NCI-H1417 treated with DMSO at 0.1 percent for 48 hours (cell line): Measurements from ENCODE around the gene ANKS1B.
"Not testable (repeated sequence)": the region's sequence is repeated elsewhere in the genome, so short reads cannot be mapped to it uniquely, and the experiment has no call there.

Experiments
- DNase-seq: peaks from one replicate; lab custom pipeline; 2025; lab: John Stamatoyannopoulos, UW

Gene ANKS1B

DNA sequence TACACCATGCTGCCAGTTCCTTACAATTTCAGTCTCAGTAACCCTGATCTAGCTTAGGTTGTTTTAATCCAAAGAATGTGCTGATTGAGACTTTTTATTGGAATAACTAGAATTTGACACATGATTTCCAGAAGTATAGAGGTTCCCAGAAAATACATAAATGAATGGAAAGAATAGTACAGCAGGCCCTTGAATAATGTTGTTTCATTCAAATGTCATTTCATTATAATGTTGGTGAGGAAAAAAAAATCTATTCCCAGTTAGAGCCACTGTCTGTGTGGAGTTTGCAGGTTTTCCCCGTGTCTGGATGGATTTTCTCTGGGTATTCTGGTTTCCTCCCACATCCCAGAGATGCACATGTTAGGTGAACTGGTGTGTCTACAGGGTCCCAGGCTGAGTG is 610.7 kb downstream of the ANKS1B start:
- no peak for DNase-seq

DNA sequence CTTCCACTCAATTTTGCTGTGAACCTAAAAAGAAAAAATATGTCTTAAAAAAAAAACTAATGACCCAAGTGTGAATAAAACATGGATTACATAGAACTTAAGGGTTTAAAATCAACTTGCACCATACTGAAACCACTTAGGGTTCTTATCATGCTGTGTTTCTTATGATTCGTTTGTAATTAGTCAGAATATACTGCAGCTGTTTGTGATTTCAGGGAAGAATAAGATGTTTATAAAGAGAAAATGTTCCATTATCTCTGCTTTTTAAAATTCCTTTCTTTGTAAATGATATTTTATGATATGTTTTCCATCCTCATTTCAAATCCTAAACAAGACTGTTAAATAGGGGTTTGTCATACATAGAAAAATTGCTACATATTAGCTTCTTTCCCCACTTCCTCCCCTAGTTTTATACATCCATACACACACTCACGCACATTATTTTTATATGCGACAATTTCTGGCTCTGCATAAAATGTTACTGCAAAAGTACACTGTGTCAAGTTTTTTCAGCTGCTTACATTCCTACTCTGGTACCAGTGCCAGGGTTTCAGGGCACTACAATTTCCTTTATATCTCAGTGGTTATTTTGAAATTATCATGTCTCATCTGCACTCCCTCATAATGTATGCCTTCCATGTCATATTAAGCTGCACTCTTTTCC is 612.3 kb downstream of the ANKS1B start:
- DNase-seq = no peak

DNA sequence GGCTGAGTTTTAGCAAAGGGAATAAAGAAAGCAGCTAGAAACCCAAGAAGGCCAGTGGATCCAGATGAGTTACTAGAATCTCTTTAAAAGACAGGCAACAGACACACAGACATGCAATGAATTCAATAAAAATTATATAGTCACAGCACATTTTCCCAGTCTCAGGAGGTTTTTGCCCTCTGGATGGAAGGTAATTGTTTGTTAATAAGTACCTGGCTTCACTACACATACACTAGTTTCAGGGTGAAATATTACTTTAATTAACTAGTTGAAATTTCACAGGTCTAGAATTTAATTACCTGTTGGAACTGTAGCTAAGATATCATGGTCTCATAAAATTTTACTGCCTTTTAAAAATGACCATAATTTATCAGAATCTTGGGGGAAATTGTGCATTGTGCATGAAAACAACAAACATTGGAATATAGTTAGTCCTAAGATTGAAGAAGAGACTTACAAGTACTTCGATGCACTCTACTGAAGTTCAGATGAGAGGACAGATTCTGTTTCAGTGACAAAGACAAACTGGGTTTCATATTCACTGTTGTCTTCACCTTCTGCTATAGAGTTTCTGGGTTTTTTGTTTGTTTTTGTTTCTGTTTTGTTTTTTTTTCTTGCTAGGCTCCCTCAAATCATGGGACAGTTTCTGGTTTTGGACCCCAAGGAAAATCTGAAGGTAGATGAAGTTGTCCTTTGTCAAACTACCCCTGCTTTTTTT is 614.2 kb downstream of the ANKS1B start:
- no peak for DNase-seq

DNA sequence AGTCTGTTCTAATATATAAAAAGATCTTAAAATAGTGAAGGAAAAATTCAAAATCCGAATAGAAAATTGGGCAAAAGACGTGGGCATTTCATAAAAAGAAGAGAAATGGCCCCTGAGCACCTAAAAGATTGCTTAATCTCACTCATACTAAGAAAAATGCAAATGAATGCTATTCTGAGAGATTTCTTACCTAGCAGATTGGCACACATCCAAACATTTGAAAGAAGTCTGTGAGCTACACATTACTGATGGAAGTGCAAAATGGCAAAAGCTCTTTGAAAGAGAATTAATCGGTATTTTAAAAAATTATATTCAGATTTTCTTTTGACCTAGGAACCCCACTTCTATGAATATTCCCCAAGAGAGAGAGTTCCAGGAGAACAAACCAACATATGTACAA is 617.6 kb downstream of the ANKS1B start:
- DNase-seq = no peak

DNA sequence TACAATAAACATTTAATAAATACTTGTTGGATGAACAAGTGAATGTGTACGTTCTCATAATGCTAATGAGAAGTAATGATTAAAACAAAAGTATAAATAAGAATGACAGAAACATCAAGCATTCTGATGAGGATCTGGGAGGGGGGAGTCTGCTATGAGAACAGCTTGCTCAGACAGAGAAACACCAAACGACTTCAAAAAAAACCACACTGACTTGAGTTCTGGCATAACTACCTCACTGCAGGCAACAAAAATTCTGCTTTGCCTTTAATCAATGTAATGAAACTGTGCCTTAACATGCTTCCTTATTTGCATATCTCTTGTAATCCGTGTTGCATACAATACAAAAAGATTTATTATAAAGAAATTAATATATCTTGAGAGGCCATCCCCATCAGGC is 632.5 kb downstream of the ANKS1B start:
- no peak for DNase-seq

DNA sequence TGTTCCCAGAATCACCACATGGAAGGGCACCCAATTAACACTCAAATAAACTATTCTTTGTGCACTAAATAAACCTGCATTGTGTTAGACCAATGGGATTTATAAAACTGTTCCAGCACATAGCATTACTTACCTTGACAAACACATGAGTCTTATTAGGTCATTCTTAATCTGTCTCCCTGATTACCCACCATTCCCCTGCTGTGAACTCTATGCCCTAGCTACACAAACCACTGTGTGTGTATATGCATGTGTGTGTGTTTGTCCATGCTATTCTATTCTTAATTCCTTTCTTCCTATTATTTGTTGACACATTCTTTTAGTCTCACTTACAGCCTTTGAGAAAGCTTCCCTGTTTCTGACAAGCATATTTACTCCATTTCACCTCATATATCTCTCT is 640.8 kb downstream of the ANKS1B start:
- no peak for DNase-seq

DNA sequence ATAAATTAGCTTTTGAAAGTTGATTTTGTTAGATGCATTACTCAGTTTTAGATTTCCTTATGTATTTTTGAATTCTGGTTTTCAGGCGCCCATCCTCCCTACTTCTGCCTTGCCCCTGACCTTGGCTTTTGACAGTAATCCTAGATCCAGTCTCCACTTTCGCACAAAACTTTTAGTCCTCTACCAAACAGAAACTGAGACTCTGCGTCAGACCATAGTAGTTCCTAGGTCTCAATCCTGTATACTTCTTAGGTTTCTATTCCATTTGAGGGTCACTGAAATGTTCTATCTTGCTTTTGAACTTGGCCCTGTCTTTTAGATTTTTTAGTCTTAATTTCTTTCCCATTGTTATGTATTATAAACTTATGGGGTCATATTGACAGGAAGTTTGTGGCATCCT is 645.1 kb downstream of the ANKS1B start:
- DNase-seq = no peak

DNA sequence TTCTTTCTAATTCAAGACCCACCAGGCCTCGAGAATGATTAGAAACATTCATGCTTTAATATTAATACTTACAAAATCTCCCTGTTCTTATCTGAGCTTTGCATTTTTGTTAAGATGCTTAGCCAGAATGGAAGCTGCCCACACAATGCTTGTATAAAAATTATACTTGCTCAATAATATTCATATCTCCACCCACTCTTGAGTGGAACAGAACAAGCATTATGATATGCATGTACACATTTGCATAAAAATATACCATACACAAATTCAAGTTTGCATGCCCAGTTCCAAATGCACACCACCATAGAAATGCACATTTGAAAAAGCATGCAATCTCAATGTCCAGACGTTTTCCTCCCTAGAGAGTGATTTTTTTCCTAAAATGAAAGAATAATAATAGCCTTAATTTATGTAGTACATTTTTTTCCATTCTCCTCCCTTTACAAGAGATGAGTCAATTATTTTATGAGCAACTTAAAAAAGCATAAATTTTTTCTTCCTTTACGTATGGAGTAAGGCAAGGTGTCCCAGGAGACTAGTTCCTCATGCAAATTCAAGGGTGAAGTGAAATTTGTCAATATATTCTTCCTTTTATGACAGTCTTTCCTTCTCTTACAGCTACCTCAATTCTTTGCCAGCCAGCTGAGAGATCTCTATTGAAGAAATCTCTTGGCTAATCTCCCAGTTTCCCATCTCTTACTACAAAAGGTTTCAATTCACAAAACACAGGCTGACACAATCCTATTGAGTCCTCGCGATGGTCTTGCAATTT is 650.3 kb downstream of the ANKS1B start:
- no peak for DNase-seq

DNA sequence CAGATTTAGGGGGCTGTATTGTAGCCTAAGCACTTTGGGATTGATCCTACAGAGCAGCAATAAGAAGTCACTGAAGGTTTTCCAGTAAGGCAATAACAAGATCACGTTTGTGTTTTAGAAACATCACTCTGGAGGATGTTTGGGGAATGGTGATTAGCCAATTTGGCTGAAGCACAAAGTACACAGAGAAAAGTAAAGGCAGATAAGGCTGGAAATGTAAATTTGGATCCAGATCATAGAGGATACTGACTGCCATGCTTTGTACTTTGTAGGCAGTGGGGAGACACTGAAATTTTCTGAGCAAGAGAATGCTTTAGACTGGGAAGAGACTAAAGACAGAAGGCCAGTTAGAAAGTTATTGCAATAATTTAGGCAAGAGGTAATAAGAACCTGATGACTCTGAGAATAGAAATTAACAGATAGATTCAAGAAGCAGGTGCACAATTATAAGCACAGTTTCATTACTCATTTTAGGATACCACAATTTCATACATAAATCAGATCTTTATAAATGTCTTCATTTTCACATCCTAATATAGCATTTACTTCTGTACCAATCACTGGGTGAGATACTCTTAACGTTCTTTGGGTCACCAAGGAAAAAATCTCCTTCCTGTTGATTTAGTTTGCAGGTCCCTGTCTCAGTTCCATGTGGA is 651.7 kb downstream of the ANKS1B start:
- DNase-seq = no peak

DNA sequence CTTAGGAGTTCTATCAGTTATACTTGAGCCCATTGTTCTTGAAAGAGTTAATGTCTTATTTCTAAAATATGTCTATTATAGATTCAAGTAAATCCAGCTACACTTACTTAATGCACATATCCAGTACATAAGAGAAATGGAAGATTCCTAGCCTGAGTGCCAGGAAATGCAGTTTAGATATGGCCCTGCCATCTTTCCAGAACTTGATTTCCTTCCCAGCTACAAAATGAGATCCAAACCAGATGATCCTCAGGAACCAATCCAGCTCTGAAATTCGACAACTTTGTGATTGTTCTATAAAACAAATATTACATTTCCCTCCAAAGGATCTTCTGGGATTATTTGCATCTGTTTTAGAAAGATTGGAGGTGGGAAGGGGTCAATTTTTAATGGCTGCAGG is 654.5 kb downstream of the ANKS1B start:
- no peak for DNase-seq

DNA sequence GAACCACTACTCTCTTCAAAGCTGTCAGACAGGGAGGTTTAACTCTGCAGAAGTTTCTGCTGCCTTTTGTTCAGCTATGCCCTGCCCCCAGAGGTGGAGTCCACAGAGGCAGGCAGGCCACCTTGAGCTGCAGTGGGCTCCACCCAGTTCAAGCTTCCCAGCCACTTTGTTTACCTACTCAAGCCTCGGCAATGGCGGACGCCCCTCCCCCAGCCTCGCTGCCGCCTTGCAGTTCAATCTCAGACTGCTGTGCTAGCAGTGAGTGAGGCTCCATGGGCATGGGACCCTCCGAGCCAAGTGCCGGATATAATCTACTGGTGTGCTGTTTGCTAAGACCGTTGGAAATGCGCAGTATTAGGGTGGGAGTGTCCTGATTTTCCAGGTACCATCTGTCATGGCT is 663.5 kb downstream of the ANKS1B start:
- not testable (repeated sequence) for DNase-seq

DNA sequence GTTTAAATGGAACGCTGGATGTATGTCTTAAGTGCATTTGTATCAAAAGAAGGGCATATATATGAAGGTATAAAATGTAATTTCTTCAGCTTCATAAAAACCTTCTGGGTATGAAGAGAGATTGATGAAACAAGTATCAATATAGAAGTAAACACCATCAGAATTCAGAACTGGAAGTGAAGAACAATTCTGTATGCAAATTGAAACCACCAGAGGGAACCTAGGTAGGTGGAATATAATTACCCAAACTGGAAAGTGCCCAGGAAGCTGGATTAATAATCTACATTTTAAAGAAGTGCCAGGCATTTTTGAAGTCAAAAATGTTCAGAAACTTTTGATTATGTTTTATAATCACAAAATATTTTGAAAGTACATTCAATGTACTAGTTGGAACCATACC is 673.4 kb downstream of the ANKS1B start:
- DNase-seq = no peak

DNA sequence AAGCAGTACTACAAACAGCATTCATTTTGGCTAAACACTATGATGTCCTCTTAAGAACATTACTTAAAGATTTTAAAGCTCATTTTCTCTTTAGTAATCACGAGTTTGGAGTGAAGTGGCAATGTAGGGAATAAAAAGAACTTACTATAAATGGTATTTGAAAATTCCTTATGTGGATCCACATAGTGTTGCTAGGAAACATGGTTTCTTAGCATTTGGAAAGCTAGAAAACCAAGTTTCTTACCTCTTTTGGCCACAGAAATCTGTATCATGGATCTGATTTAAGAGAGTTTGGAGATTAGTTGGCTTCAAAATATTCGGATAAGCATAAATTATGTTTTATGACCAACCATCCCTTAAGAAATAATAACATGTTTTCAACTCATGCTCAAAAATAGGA is 674.9 kb downstream of the ANKS1B start:
- no peak for DNase-seq

DNA sequence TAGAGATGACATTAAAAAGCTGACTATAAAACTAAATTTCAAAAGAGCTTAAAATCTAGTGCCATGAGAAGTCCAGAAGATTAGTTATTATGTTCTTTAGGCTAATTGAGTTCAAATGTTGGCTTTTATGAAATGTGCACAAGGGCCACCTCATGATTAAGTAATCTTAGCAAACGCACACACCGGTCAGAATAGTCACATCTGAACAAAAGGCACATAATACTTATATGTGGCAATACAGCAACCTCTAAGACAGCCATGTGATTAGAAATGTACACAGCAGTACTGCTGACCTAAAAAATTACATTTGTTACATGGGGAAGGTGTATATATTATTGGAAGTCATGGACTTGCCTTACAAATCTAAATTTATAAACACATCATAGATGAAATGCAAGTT is 681.9 kb downstream of the ANKS1B start:
- DNase-seq = no peak

DNA sequence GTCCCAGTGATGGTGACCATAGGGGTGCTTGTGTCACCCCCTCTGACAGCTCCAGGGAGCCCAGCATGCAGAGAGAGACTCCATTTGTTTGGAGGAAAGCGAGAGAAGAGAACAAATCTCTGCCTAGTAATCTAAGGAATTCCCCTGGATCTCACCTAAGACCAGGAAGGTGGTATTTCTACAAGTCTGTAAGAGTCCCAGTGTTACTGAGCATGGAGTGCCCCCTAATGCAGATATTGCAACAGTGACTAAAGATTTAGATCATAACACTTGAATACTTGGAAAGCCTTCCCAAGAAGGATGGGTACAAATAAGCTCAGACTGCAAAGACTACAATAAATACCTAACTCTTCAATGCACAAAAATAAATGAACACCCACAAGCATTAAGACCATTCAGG is 697.6 kb downstream of the ANKS1B start:
- DNase-seq = no peak

DNA sequence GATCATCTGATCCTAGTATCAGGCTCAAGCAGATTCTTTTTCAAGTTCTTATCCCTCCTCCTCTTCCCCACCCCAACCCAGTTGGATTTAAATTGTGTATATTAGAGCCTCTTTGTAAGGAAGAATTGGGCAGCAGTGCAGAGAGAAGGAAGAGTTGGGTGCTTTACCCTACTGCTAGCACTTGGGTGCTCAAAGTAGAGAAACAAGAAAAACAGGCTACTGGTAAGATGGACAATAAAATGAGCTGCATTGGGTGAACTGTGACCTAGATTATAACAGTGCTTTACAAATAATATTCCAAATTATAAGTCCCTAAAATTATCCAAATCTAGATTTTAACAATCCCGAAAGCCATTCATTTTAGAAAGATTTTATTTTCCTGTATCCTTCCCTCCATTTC is 700.6 kb downstream of the ANKS1B start:
- no peak for DNase-seq

DNA sequence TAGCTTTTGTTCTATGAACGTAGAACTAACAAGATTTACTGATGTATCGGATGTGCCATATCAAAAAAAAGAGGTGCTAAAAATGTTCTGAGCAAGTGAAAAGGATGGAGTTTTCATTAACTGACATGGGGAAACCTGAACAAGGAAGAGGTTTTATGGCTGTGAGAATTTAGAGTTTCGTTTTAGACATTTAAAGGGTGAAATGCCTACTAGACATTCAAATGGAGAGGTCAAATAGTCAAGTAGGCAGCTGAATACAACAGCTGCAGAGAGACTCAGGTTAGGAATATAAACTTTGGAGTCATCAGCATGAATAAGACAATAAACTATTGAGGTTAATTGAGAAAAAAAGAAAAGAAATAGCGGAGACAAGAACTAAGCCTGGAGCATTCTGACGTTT is 702.1 kb downstream of the ANKS1B start:
- DNase-seq = no peak

DNA sequence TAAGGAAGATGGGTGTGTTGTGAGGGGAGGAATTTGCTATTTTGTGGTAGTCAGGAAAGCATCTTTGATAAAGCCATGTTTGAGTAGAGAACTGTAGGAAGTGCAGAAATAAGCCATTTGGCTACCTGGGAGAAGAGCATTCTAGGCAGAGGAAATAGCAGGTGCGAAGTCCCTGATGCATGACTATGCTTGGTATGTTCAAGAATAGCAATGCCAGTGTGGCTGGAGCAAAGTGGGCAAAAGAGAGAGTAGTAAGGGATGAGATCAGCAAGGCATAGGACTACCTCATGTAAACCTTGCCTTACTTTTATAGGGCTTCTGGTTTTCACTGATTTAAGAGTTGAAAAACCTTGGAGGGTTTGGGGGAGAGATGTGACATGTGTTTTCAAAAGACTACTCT is 702.6 kb downstream of the ANKS1B start:
- DNase-seq = no peak

DNA sequence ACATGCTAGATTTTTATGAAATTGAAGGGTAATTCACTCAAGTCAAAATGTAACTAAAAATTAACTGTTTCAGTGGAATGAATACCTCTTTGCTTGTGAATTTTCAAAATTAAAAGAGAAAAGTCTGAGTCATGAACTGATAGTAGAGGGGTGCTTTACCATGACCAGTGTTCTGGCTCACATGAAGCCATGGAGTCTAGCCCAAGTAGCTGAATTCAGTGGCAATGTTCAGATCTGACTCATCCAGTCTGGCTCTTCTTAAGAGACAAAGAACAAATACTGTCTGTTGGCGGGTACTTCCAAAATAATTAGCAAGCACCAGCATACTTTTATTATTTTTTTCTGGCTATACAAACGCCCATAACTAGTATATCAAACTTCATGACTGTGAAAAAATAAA is 703.5 kb downstream of the ANKS1B start:
- DNase-seq = no peak

DNA sequence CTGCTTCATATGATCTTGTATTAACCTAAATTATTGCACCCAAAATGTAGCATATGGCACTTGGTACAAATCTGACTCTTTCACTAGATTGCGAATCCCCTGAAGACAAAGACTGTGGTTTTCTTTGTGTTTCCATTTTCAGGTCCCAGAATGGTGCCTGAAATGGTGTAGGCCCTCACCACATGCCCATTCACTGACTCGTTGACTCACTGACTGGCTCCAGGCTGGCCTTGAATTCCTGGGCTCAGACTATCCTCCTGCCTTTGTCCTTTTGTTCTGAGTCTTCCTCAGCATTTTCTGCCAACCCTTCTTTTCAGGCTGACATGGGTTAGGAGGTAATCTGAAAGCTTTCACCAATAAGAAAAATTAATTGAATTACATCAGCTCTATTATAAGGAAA is 705.8 kb downstream of the ANKS1B start:
- no peak for DNase-seq

DNA sequence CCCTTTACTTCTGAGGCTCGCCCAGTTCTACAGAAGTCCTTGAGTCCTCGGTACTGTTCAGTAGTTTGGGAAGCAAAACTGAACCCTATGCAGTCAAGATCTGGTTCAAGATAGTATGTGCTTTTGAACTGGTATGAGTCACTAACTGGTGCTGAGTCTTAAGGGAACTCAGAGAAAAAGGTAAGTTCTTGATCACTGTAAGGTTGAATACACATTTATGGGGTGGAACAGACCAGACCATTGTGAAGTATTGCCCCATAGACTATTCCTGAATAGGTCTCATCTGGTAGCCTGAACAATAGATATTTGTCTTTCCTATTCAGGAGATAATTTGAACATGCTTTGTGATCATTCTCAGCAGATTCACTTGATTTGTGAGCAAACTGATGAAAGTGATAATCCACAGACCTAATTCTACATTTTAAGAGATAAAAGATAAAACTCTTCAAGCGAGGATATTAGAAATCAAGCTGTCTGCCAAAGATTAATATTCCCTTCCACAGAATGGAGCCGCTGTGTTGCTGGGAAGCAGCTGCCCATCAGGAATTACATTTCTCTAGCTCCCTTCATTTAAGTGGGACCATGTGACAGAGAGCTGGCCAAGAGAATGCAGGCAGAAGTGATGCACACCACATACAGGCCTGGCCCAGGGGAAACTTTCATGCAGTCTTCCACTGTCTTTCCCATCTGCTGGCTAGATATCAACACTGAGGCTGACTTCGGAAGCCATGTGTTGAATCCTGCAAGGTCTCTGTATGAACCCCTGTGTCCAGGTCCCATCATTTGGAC is 707.0 kb downstream of the ANKS1B start:
- no peak for DNase-seq

DNA sequence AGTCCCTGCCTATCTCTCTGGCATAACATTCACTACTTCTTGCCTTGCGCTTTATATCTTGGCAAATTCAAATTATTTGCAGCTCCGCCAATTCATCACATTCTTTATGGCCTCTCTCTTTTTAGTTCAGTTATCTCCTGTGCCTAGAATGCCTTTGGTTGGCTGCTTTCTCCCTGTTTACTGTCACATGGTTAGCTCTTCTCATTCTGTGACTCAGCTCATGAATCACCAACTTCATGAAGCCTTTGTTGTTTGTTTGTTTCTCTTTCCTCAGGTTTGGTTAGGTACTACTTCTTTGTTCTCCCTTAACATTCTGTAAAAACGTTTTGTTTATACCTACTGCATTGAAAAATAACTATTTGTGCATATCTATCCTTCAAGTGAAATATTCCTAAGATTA is 713.7 kb downstream of the ANKS1B start:
- DNase-seq = no peak
